HS-27A (cell line): ENCODE results near the gene NOL4.

Experiments used
- DNase-seq: peaks from one replicate; pipeline ENCODE4 v3.0.0-alpha.2; 2012; ENCODE audit warnings: low read depth, missing footprints

The NOL4 gene

GRCh38 chr18:34194239-34194638 is 30.5 kb downstream of the NOL4 start:
- no peak for DNase-seq

- no peak for DNase-seq
These were observed 34.9 kb downstream of the NOL4 start for GRCh38 chr18:34189656-34190435.
